ENCODE data around the gene FGF3.

FGF3 gene

DNA sequence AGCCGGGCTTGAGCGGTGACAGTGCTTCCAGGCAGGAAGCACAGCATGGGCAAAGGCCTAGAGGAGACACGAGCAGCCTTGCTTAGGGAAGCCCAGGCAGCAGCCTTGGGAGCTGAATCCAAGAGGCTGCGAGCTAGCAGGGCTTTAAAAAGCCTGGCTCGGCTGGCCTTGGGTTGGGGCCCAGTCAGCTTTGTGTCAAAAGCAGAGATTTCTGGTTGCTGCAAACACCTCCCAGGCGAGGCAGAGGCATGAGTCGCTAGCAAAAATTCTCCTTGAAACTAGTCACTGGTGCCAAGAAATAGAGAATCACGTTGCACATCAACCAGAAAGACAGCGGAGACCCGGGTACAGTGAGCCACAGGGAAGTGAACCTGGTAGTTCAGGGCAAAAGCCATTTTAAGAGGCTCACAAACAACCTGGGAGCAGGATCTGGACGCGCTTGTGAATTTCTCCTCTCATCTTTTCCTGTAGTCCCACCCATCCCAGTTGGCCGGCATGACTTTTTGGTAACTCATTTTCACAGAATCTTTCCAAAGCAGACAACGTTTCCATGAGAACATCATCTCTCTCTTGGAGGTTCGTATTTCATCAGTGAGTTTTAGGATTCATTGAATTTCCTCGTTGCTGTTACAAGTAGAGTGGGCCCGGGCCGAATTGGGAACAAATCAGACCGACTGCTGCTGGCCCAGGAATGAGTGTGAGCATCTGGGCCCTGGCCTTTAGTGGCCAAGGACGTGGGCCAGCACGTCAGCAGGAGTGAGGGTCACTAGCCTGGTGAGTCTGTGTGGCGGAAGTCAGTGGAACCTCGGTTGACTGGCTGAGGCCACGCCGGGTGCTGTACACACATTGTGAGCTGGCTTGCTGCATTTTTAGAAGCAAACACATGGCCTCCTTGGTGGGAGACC is 27.7 kb downstream of the FGF3 start:
- TF ChIP-seq POLR2A (IDR thresholded peaks at IDR 0.05; ENCODE audit: extremely low read depth, insufficient read length), result no peak
- TF ChIP-seq, protein P1, sequence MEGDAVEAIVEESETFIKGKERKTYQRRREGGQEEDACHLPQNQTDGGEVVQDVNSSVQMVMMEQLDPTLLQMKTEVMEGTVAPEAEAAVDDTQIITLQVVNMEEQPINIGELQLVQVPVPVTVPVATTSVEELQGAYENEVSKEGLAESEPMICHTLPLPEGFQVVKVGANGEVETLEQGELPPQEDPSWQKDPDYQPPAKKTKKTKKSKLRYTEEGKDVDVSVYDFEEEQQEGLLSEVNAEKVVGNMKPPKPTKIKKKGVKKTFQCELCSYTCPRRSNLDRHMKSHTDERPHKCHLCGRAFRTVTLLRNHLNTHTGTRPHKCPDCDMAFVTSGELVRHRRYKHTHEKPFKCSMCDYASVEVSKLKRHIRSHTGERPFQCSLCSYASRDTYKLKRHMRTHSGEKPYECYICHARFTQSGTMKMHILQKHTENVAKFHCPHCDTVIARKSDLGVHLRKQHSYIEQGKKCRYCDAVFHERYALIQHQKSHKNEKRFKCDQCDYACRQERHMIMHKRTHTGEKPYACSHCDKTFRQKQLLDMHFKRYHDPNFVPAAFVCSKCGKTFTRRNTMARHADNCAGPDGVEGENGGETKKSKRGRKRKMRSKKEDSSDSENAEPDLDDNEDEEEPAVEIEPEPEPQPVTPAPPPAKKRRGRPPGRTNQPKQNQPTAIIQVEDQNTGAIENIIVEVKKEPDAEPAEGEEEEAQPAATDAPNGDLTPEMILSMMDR (IDR thresholded peaks at IDR 0.05; ENCODE audit: low read depth, low read length), result no peak
- TF ChIP-seq MAX (IDR thresholded peaks at IDR 0.05; ENCODE audit: low read depth, low read length), result no peak
- no peak for TF ChIP-seq MYC (IDR thresholded peaks at IDR 0.05; ENCODE audit: low read depth, low read length)
- no peak for DNase-seq (ENCODE audit: low read depth)
- H3K4me3 ChIP-seq (ENCODE audit: low read depth, low read length), result no peak overlapping the region

- TF ChIP-seq, protein P1 (IDR thresholded peaks at IDR 0.05; ENCODE audit: low read depth, low read length), result no peak
- TF ChIP-seq MAX (IDR thresholded peaks at IDR 0.05; ENCODE audit: low read depth, low read length) (no peak), POLR2A (IDR thresholded peaks at IDR 0.05; ENCODE audit: extremely low read depth, insufficient read length) (no peak), MYC (IDR thresholded peaks at IDR 0.05; ENCODE audit: low read depth, low read length) (no peak)
- no peak overlapping the region for H3K4me3 ChIP-seq (ENCODE audit: low read depth, low read length)
Observed at GRCh38 chr11:69788956-69789355, 30.3 kb downstream of the FGF3 start.

GRCh38 chr11:69787906-69788305 is 31.3 kb downstream of the FGF3 start:
- no peak overlapping the region for H3K4me3 ChIP-seq (ENCODE audit: low read depth, low read length)
- TF ChIP-seq MAX (IDR thresholded peaks at IDR 0.05; ENCODE audit: low read depth, low read length) (no peak), MYC (IDR thresholded peaks at IDR 0.05; ENCODE audit: low read depth, low read length) (no peak), POLR2A (IDR thresholded peaks at IDR 0.05; ENCODE audit: extremely low read depth, insufficient read length) (no peak)
- TF ChIP-seq, protein P1 (IDR thresholded peaks at IDR 0.05; ENCODE audit: low read depth, low read length), result no peak
- DNase-seq (ENCODE audit: low read depth), result no peak

More at GRCh38 chr11:69788956-69789355, 30.3 kb downstream of the FGF3 start:
- no peak for DNase-seq (ENCODE audit: low read depth)

DNA sequence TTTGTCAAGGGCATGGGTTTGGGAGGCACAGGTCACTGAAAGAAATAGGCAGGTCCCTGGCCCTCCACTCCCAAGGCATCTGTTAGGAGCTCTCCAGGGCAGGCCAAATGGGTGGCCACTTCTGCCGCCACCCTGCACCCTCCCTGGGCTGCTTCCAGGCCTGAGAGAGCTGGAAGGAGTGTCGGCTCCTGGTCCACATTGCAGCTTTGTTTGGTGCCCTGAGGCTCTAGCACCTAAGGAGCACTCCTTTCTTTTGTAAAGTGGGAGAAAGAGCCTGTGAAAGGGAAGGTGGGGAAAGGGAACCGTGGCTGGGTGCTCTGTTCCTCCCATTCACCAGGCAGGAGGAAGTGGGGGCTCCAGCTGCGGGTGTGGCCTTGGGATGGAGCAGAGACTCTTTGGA is 31.8 kb downstream of the FGF3 start:
- H3K4me3 ChIP-seq (ENCODE audit: low read depth, low read length), result no peak overlapping the region
- TF ChIP-seq, protein P1 (IDR thresholded peaks at IDR 0.05; ENCODE audit: low read depth, low read length), result no peak
- TF ChIP-seq POLR2A (IDR thresholded peaks at IDR 0.05; ENCODE audit: extremely low read depth, insufficient read length) (no peak), MYC (IDR thresholded peaks at IDR 0.05; ENCODE audit: low read depth, low read length) (no peak), MAX (IDR thresholded peaks at IDR 0.05; ENCODE audit: low read depth, low read length) (no peak)
- DNase-seq (ENCODE audit: low read depth), result no peak

GRCh38 chr11:69781241-69781640 is 38.0 kb downstream of the FGF3 start:
- TF ChIP-seq POLR2A (IDR thresholded peaks at IDR 0.05; ENCODE audit: extremely low read depth, insufficient read length), result no peak
- no peak for TF ChIP-seq MAX (IDR thresholded peaks at IDR 0.05; ENCODE audit: low read depth, low read length)
- TF ChIP-seq, protein P1 (IDR thresholded peaks at IDR 0.05; ENCODE audit: low read depth, low read length), result no peak
- DNase-seq (ENCODE audit: low read depth), result no peak
- no peak overlapping the region for H3K4me3 ChIP-seq (ENCODE audit: low read depth, low read length)

All from NB4 (cell line).